ENCODE measurements around the gene SGCD.

- TF ChIP-seq CTCF (IDR thresholded peaks at IDR 0.05; ENCODE audit: low read depth, low read length) (no peak), EZH2phosphoT487 (IDR thresholded peaks at IDR 0.05; ENCODE audit: low read depth) (no peak)
Measured at GRCh38 chr5:156741516-156741915, 414.6 kb downstream of the SGCD start.
